ENCODE measurements around the gene CLMP. TPM values are rescaled to one million over a fixed set of nuclear protein-coding genes. Genes with fewer than 3 reads are reported as not detected.

CLMP gene
- total and polyA plus RNA-seq, 9 of the 15 experiments (the other 6 are each of a cell fraction or from before 2014, with no cell fraction given): 0.02 to 0.15 (median 0.03) TPM; not detected in 6

GRCh38 chr11:123085497-123085896 lies 109.6 kb downstream of the CLMP start:
- DNase-seq (ENCODE audit: extremely low read depth in 1 of 4, low spot score in 3 of 4) (no peak), ATAC-seq (no peak), FAIRE-seq (no peak)
- Histone ChIP-seq H4K20me1 (replicated peaks; ENCODE audit: control insufficient read depth, insufficient read depth, low read length) (no peaks in the 10 kb centered on the region), H2AFZ (ENCODE audit: low read depth, low read length) (no peak overlapping the region), H3K4me3 (no peak overlapping the region), H3K4me1 (replicated peaks in 1 of 2; ENCODE audit: control insufficient read depth in 2 of 2, insufficient read depth in 2 of 2, low read length in 2 of 2) (peaks cover 7 to 9% of the 10 kb centered on the region in 2 experiments; a peak in 3 of 5 replicates), H3K9me1 (ENCODE audit: control insufficient read depth, insufficient read depth, low read length) (no peaks in the 10 kb centered on the region), H3K36me3 (ENCODE audit: control insufficient read depth, insufficient read depth, low read length) (no peaks in the 10 kb centered on the region), H3K27me3 (ENCODE audit: control insufficient read depth in 2 of 2, insufficient read depth in 2 of 2, low read length in 2 of 2) (no peaks in the 10 kb centered on the region), H3K27ac (ENCODE audit: extremely low read depth, low read depth, low read length) (no peak overlapping the region), H3K79me2 (ENCODE audit: control insufficient read depth, insufficient read depth, low read length) (no peaks in the 10 kb centered on the region), H3K9me3 (replicated peaks; ENCODE audit: control insufficient read depth, insufficient read depth, low read depth, low read length) (no peaks in the 10 kb centered on the region), H3K4me2 (ENCODE audit: insufficient read depth, low read length) (no peak overlapping the region), H3K9ac (ENCODE audit: insufficient read depth in 1 of 2, low read depth in 2 of 2, low read length in 2 of 2) (no peak overlapping the region)
- TF ChIP-seq DPF2 (IDR thresholded peaks at IDR 0.05) (peak; percentile 45), ZNF384 (IDR thresholded peaks at IDR 0.05; ENCODE audit: low read depth, low read length) (peak; percentile 82), MYBL2 (IDR thresholded peaks at IDR 0.05; ENCODE audit: low read depth) (no peak), MYBL2 (CRISPR knock-in tag; IDR thresholded peaks at IDR 0.05; ENCODE audit: borderline replicate concordance) (no peak), TAL1 (IDR thresholded peaks at IDR 0.05) (peak; percentile 36; the same call in 1 of the 2 replicates), STAG1 (CRISPR knock-in tag; IDR thresholded peaks at IDR 0.05; ENCODE audit: borderline replicate concordance) (no peak), TCF3 (CRISPR knock-in tag; IDR thresholded peaks at IDR 0.05) (0 out of 2 replicates have a peak, but pooled peaks have one; percentile 31), EP300 (IDR thresholded peaks at IDR 0.05; ENCODE audit: low read length) (peak; percentile 19; the same call in 1 of the 2 replicates), NR0B1 (IDR thresholded peaks at IDR 0.05; ENCODE audit: partially characterized antibody) (no peak), TAF7 (tag; IDR thresholded peaks at IDR 0.05) (no peak), ARID1B (IDR thresholded peaks at IDR 0.05) (peak; percentile 57; the same call in 1 of the 2 replicates), TEAD4 (IDR thresholded peaks at IDR 0.05; ENCODE audit: low read length) (peak; percentile 47; the same call in 1 of the 2 replicates), TEAD4 (CRISPR knock-in tag; IDR thresholded peaks at IDR 0.05; ENCODE audit: borderline replicate concordance) (no peak), CBFA2T3 (IDR thresholded peaks at IDR 0.05) (peak; percentile 26; the same call in 1 of the 2 replicates), SMARCA4 (IDR thresholded peaks at IDR 0.05) (peak; percentile 32; the same call in 1 of the 2 replicates)
- CTCF ChIA-PET (ENCODE audit: low intra/inter-chr PET ratio): interaction anchor here (0.6 kb wide), 1 partner anchor 231 kb away, joined by 4 read pairs; no protein-coding TSS in a partner anchor
- POLR2A ChIA-PET: interaction anchor here (0.6 to 0.9 kb wide), 2 partner anchors 23 to 25 kb away, joined by 3 read pairs; no protein-coding TSS in a partner anchor
- intact Hi-C loops (cut with micrococcal nuclease): no loop called here
- in situ Hi-C loops (cut with MboI): no loop called here
- no TSS peak for BruUV-seq (replicated peaks)
- 16% methylated on average over 5 of the region's 5 CpGs for WGBS (ENCODE audit: insufficient coverage, low coverage, missing lambda C conversion rate)

Data from K562 (cell line).